ENCODE results near the gene ZNF487. TPM values are rescaled to one million over a fixed set of nuclear protein-coding genes. Genes with fewer than 3 reads are reported as not detected.

ZNF487 gene
- total RNA-seq, 2 experiments from 2014 or later: 3.5 to 6.5 TPM

GRCh38 chr10:43440463-43441134 is 3.7 kb downstream of the ZNF487 start:
- BruUV-seq (replicated peaks): no TSS peak
- peaks cover 3% of the 10 kb centered on the region; the same call in 1 of the 2 replicates for H3K79me2 ChIP-seq (ENCODE audit: insufficient read depth, low read depth, low read length)
- no peak overlapping the region for H3K27ac ChIP-seq (ENCODE audit: low read depth, low read length, poor library complexity, severe bottlenecking)
- ChIA-PET POLR2A (interaction anchor here (0.6 to 1.6 kb wide), 5 partner anchors 9 to 60 kb away, joined by 3 to 7 read pairs (median 3); no protein-coding TSS in a partner anchor), CTCF (ENCODE audit: unreplicated experiment) (no interaction called here)
- H3K4me1 ChIP-seq (ENCODE audit: insufficient read depth, low read length, poor library complexity, severe bottlenecking): peaks cover 24% of the 10 kb centered on the region
- no peak for DNase-seq (ENCODE audit: low spot score)
- no peaks in the 10 kb centered on the region for H4K20me1 ChIP-seq (ENCODE audit: insufficient read depth, low read length)
- H2AFZ ChIP-seq (ENCODE audit: low read length): no peak overlapping the region
- no peaks in the 10 kb centered on the region for H3K9me2 ChIP-seq (ENCODE audit: insufficient read depth, low read length)
- H3K4me3 ChIP-seq (ENCODE audit: low read depth, low read length, poor library complexity, severe bottlenecking): no peak overlapping the region
- intact Hi-C loops (cut with micrococcal nuclease; ENCODE audit: unreplicated experiment): no loop called here
- peaks cover 10% of the 10 kb centered on the region; the same call in 1 of the 2 replicates for H3K9me3 ChIP-seq (ENCODE audit: low read length)
- peaks cover 11% of the 10 kb centered on the region; the same call in 1 of the 2 replicates for H3K36me3 ChIP-seq (ENCODE audit: insufficient read depth, low read length)
- no peak for TF ChIP-seq CTCF (conservative IDR thresholded peaks at IDR 0.05; ENCODE audit: low read length)
- TF ChIP-seq EZH2phosphoT487 (IDR thresholded peaks at IDR 0.05; ENCODE audit: borderline replicate concordance, low read depth, low read length): no peak
- no peak overlapping the region for H3K4me2 ChIP-seq (ENCODE audit: low read length)

- Histone ChIP-seq H3K4me2 (ENCODE audit: low read length) (no peak overlapping the region), H3K9me3 (ENCODE audit: low read length) (peaks cover 17% of the 10 kb centered on the region; the same call in 1 of the 2 replicates), H3K4me1 (ENCODE audit: insufficient read depth, low read length, poor library complexity, severe bottlenecking) (peaks cover 12% of the 10 kb centered on the region), H3K27ac (ENCODE audit: low read depth, low read length, poor library complexity, severe bottlenecking) (no peak overlapping the region), H3K4me3 (ENCODE audit: low read depth, low read length, poor library complexity, severe bottlenecking) (no peak overlapping the region), H4K20me1 (ENCODE audit: insufficient read depth, low read length) (no peaks in the 10 kb centered on the region), H3K36me3 (ENCODE audit: insufficient read depth, low read length) (peaks cover 11% of the 10 kb centered on the region; the same call in 1 of the 2 replicates), H2AFZ (ENCODE audit: low read length) (no peak overlapping the region), H3K9me2 (ENCODE audit: insufficient read depth, low read length) (no peaks in the 10 kb centered on the region), H3K79me2 (ENCODE audit: insufficient read depth, low read depth, low read length) (no peaks in the 10 kb centered on the region)
- POLR2A ChIA-PET: interaction anchor here (0.7 to 1.0 kb wide), 5 partner anchors 8 to 70 kb away, joined by 3 to 5 read pairs (median 4); no protein-coding TSS in a partner anchor
- no peak for DNase-seq (ENCODE audit: low spot score)
- CTCF ChIA-PET (ENCODE audit: unreplicated experiment): interaction anchor here (1.2 kb wide), 1 partner anchor 10 kb away, joined by 3 read pairs; no protein-coding TSS in a partner anchor
- no peak for TF ChIP-seq CTCF (conservative IDR thresholded peaks at IDR 0.05; ENCODE audit: low read length)
- no peak for TF ChIP-seq EZH2phosphoT487 (IDR thresholded peaks at IDR 0.05; ENCODE audit: borderline replicate concordance, low read depth, low read length)
- no TSS peak for BruUV-seq (replicated peaks)
- intact Hi-C loops (cut with micrococcal nuclease; ENCODE audit: unreplicated experiment): no loop called here
Observed at GRCh38 chr10:43444323-43444722, 7.4 kb downstream of the ZNF487 start.
